Measurements from ENCODE around the gene SNAP25.

Gene SNAP25

GRCh38 chr20:10268636-10269035 lies 50.0 kb downstream of the SNAP25 start:
- no peak for DNase-seq

DNA sequence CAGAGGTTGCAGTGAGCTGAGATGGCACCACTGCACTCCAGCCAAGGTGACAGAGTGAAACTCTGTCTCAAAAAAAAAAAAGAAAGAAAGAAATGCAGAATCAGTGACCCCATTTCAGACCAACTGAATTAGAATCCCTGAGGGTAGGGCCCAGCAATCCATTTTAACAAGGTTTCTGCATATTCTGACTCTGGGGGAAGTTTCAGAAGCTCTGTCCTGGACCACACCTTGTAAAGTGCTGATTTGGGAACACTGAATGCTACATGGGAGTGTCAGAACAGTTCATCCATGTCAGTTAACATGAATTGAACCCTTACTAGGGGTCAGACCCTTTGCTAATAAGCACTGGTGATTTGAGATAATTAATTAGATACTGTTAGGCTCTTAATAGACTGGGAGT lies 52.0 kb downstream of the SNAP25 start:
- no peak for DNase-seq

GRCh38 chr20:10271494-10272219 lies 53.0 kb downstream of the SNAP25 start:
- no peak for DNase-seq

DNA sequence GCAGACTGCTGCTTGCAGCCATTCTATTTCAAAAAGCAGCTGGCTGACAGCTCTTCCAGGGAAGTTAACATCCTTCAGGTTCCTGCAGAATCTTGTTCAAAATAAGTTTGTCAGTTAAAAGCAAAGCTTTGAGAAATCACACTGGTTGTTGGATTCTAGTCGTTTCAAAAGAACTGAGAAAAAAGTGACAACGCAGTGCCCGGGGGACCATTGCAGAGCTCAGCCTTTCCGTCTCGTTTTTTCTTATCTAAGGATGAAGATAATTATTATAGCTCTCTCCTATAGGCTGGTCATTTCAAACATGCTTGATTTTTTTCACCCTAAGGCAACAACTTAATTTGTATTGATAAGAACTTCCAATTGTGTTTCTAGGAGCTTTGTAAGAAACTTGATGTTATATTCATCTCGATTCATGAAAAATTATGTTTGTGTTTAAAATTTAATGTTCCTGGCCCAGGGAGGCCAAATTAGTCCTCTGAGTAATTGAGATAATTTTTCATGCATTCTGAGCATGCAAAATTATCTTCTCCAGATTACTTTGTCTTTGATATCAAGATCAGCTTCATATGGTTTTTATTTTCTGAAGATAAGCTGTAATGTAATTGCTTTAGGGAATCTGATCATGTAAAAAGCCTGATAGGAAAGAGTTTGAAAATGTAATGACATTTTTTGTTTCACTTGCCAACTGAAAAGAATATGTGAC lies 58.4 kb downstream of the SNAP25 start:
- DNase-seq = no peak

DNA sequence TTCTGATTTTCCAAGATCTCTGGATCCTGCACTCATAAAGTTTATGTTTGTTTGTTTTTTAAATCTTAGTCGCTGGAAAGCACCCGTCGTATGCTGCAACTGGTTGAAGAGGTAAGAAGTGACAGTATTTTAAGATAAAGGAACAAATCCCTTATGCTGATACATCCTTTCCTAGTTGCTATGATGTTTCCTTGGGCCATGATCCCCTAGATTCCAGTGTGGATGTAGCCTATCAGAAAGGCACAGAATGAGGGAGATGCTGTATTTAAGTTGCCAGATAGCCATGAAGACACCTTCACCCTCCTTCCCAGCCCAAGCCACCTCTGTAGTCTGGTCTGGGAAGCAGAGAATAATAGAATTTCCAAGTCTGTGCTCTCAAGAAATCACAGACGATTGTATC lies 59.0 kb downstream of the SNAP25 start:
- no peak for DNase-seq

- DNase-seq = no peak
Measured at GRCh38 chr20:10278412-10278811, 59.8 kb downstream of the SNAP25 start.

- no peak for DNase-seq
Measured at GRCh38 chr20:10280018-10280908, 61.6 kb downstream of the SNAP25 start.

DNA sequence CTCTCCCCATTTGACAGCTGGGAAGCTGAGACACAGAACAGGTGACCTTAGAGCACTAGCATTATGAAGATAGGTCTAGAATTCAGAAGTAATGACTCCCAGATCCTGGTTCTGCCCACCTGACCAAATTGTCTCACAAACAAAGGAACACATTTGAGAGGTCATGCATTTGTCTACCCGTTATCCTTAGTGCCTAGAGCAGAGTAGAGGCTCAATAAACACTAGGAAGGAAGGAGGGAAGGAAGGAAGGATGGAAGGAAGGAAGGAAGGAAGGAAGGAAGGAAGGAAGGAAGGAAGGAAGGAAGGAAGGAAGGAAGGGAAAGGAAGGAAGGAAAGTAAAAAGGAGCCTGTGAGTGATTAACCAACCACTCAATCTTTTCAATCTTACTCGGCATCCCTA lies 63.3 kb downstream of the SNAP25 start:
- no peak for DNase-seq

DNA sequence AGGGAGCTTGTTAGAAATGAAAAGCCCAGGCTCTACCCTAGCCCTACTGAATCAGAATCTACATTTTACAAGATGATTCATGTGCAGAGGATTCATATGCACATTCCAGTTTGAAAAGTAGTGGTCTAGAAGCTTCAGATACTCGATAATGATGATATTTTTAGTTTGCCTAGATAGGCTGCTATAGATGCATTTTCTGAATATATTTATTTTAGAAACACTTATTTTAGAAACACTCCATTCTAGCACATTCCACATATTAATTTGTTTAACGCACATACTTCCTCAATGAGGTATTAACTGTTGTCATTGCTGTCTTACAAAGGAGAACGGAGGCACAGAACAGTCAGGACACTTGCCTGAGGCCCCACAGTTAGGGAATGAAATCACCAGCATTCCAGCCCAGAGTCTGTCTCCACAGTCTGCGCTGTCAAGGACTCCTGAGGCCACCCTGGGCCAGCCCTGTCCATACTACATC lies 64.4 kb downstream of the SNAP25 start:
- no peak for DNase-seq

- no peak for DNase-seq
Measured at GRCh38 chr20:10286356-10286755, 67.7 kb downstream of the SNAP25 start.

- no peak for DNase-seq
Measured at GRCh38 chr20:10288421-10288820, 69.8 kb downstream of the SNAP25 start.

DNA sequence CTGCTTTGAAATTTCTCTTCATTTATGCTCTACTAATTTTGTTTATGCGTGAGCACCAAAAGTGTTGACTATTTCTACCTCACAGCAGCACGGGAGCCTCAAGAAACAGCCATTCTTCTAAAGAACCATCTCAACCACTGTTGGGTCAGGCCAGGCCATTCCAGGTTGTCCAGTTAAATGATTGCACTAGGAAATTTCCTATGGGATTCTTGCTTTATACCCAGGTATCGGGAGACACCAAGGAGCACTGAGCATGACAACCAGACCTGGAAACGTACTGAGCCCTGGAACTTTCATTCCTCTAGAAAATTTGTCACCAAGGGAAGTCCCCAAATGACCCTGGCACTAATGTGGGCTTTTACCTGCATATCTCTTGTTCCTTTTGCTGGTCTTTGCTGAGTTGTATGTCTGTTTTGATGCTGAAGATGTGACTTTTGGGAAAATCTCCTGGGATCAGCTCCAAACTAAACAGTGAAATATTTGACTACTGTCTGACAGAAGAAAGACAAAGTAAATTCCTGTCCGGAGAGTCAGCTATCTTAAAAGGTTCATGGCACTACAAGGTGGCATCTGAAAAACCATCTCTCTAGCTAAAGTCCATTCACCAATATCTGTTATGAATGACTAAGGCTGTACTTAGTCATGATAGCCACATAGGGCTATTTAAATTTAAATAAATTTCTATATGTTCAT lies 70.5 kb downstream of the SNAP25 start:
- DNase-seq = no peak

GRCh38 chr20:10291568-10292248 lies 73.1 kb downstream of the SNAP25 start:
- no peak for DNase-seq

GRCh38 chr20:10297223-10297622 lies 78.6 kb downstream of the SNAP25 start:
- no peak for DNase-seq

GRCh38 chr20:10297684-10298240 lies 79.1 kb downstream of the SNAP25 start:
- DNase-seq = no peak

- no peak for DNase-seq
Measured at GRCh38 chr20:10300582-10301446, 82.2 kb downstream of the SNAP25 start.

DNA sequence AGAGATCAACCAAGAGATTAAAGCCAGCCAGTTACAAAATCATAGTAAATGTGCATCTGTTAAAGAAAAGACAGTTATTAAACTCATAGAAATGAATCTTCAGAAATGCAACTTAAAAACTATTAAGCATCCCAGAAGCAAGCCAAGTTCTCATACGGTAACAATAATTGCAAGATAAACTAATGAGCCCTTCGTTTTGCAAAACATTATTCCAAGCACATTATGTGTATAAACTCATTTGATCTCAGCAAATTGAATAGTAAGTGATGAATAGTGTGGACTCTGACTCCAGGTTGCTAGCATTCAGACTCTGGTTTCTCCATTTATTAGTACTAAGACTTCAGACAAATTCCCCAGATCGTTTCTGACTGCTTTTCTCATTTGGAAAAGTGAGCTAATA lies 85.2 kb downstream of the SNAP25 start:
- no peak for DNase-seq

DNA sequence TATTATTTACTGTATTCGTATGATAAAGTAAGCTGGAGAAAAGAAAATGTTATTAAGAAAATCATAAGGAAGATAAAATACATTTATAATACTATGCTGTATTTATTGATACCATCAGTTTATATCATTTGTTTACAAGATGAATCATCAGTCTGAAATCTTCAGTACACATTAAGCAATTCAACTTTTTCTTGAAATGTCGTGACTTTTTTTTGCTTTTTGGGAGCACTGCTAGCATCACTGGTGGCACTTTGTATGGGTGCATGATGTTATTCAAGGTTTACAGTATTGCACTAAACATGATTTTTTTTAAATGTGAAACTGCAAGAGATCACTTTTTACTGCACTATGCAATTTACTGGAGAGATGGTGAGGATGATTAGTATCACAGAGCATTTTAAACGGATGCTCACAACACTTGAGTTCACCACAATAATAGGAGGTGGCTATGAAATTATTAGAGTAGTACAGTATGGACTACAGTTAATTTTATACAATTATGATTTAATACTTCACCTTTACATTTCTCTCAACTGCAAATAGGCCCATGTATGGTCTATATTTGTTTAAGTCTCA lies 85.9 kb downstream of the SNAP25 start:
- no peak for DNase-seq

DNA sequence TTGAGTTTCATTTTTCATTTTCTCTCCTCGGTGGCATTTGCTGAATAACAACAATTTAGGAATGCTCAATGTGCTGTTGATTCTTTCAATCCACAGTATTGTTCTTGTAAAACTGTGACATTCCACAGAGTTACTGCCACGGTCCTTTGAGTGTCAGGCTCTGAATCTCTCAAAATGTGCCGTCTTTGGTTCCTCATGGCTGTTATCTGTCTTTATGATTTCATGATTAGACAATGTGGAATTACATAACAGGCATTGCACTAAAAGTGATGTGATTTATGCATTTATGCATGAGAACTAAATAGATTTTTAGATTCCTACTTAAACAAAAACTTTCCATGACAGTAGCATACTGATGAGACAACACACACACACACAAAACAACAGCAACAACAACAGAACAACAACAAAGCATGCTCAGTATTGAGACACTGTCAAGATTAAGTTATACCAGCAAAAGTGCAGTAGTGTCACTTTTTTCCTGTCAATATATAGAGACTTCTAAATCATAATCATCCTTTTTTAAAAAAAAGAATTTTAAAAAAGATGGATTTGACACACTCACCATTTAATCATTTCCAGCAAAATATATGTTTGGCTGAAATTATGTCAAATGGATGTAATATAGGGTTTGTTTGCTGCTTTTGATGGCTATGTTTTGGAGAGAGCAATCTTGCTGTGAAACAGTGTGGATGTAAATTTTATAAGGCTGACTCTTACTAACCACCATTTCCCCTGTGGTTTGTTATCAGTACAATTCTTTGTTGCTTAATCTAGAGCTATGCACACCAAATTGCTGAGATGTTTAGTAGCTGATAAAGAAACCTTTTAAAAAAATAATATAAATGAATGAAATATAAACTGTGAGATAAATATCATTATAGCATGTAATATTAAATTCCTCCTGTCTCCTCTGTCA lies 88.1 kb downstream of the SNAP25 start:
- DNase-seq = no peak
